GM12878 (cell line): ENCODE data around the gene MFSD1. TPM values are rescaled to one million over a fixed set of nuclear protein-coding genes. Genes with fewer than 3 reads are reported as not detected.

ENCODE experiments used
- ATAC-seq: fragments of 200-7000 bp; cut with Tn5 transposase; 3 replicates; pipeline ENCODE4 v1.9.1; 2020; ENCODE audit warnings: mild to moderate bottlenecking, moderate library complexity
- BruUV-seq: library from RNA; stranded (reverse); fragments of 400-500 nt; replicated peaks from 2 replicates; lab custom pipeline; 2021; lab: Mats Ljungman, UMichigan
- CTCF ChIA-PET: fragments of 300-600 bp; sonication (Branson Sonifier 250); formaldehyde crosslinking; extraction: SDS; loops from one replicate; lab custom pipeline; 2021; ENCODE audit warnings: inconsistent platforms; lab: Yijun Ruan, JAX
- POLR2A ChIA-PET: fragments of 350-600 bp; formaldehyde crosslinking; extraction: SDS; loops from one replicate; lab custom pipeline; 2021; ENCODE audit warnings: inconsistent platforms; lab: Charles Lee
- RAD21 ChIA-PET: fragments of 300-600 bp; sonication (Branson Sonifier 250); formaldehyde crosslinking; loops from one replicate; lab custom pipeline; 2023; ENCODE audit warnings: antibody characterized with exemption; ENCODE audit not compliant: unreplicated experiment; lab: Charles Lee
- SMC1A ChIA-PET: fragments of 300-600 bp; sonication (Branson Sonifier 250); formaldehyde crosslinking; loops from one replicate; lab custom pipeline; 2023; ENCODE audit not compliant: unreplicated experiment, uncharacterized antibody; lab: Charles Lee
- DNase-seq: peaks from one replicate; pipeline ENCODE4 v3.0.0-alpha.2; 2011; ENCODE audit warnings: low read depth, low spot score
- FAIRE-seq: peaks from 3 replicates; lab custom pipeline; 2011; peaks lifted over from hg19 to GRCh38; lab: Jason Lieb, UNC
- H2AFZ ChIP-seq: 2 replicates; pipeline ENCODE4 v1.6.0; 2011; ENCODE audit warnings: low read depth, low read length, control low read depth; ENCODE audit not compliant: control insufficient read depth
- H3K27ac ChIP-seq: 2 replicates; pipeline ENCODE4 v1.5.1; 2011; ENCODE audit warnings: control low read depth; ENCODE audit not compliant: control insufficient read depth, insufficient read depth
- H3K27me3 ChIP-seq, 2 experiments: replicated peaks in 1 of 2; 2 replicates each; pipeline versions ENCODE4 v1.6.0 to v1.6.1; 2011; ENCODE audit warnings: low read length in 1 of 2; ENCODE audit not compliant: control insufficient read depth in 2 of 2, insufficient read depth in 2 of 2
- H3K36me3 ChIP-seq, 2 experiments: 2 replicates each; pipeline ENCODE4 v1.5.1; 2011; ENCODE audit warnings: low read length in 1 of 2; ENCODE audit not compliant: control insufficient read depth in 2 of 2, insufficient read depth in 2 of 2
- H3K4me1 ChIP-seq: 2 replicates; pipeline ENCODE4 v1.6.1; 2011; ENCODE audit warnings: mild to moderate bottlenecking, low read length, moderate library complexity, mixed read lengths; ENCODE audit not compliant: control insufficient read depth, insufficient read depth
- H3K4me2 ChIP-seq: 2 replicates; pipeline ENCODE4 v1.6.0; 2011; ENCODE audit warnings: control low read depth; ENCODE audit not compliant: control insufficient read depth, insufficient read depth
- H3K4me3 ChIP-seq: fragments of 200-600 bp; sonication (generic); 2 replicates; pipeline ENCODE4 v1.5.1; 2016
- H3K79me2 ChIP-seq: 2 replicates; pipeline ENCODE4 v1.6.0; 2011; ENCODE audit warnings: low read length; ENCODE audit not compliant: control insufficient read depth, insufficient read depth
- H3K9ac ChIP-seq: 2 replicates; pipeline ENCODE4 v1.8.0; 2011; ENCODE audit warnings: low read length, control low read depth, mixed read lengths; ENCODE audit not compliant: control insufficient read depth, insufficient read depth
- H3K9me3 ChIP-seq: replicated peaks from 3 replicates; pipeline ENCODE4 v1.5.1; 2011; ENCODE audit warnings: mild to moderate bottlenecking, low read length; ENCODE audit not compliant: control insufficient read depth, insufficient read depth
- H4K20me1 ChIP-seq: 2 replicates; pipeline ENCODE4 v1.6.0; 2011; ENCODE audit not compliant: control insufficient read depth, insufficient read depth
- ATF3 ChIP-seq: IDR thresholded peaks from 2 replicates; pipeline ENCODE4 v1.6.1; 2011; ENCODE audit warnings: low read depth, mild to moderate bottlenecking, low read length, moderate library complexity, borderline replicate concordance; ENCODE audit errors: extremely low read depth
- BMI1 ChIP-seq: fragments of 450-650 bp; IDR thresholded peaks from 2 replicates; pipeline ENCODE4 v1.6.1; 2016; ENCODE audit warnings: mild to moderate bottlenecking, moderate library complexity, borderline replicate concordance
- BRCA1 ChIP-seq: IDR thresholded peaks from 2 replicates; pipeline ENCODE4 v1.6.1; 2011; ENCODE audit warnings: low read depth, low read length, improper control_type of control experiment
- CHD2 ChIP-seq: IDR thresholded peaks from 2 replicates; pipeline ENCODE4 v1.6.1; 2011; ENCODE audit warnings: low read depth, low read length, improper control_type of control experiment, borderline replicate concordance
- CREB1 ChIP-seq: IDR thresholded peaks from 2 replicates; pipeline ENCODE4 v1.6.1; 2012; ENCODE audit warnings: low read depth, mild to moderate bottlenecking, inconsistent platforms
- ETV6 ChIP-seq, 2 experiments: fragments of 450-650 bp in 1 of 2; IDR thresholded peaks in 1 of 2; conservative IDR thresholded peaks in 1 of 2; 2 replicates each; pipeline ENCODE4 v1.6.1; 2014; ENCODE audit warnings: antibody characterized with exemption in 1 of 2, borderline replicate concordance in 1 of 2, low read depth in 1 of 2, mild to moderate bottlenecking in 1 of 2, moderate library complexity in 1 of 2
- FOXM1 ChIP-seq: IDR thresholded peaks from 2 replicates; pipeline ENCODE4 v1.6.1; 2012; ENCODE audit warnings: low read depth, mild to moderate bottlenecking, inconsistent platforms, low read length, moderate library complexity
- IRF5 ChIP-seq: fragments of 450-650 bp; IDR thresholded peaks from 2 replicates; pipeline ENCODE4 v1.6.1; 2017; ENCODE audit warnings: borderline replicate concordance
- MEF2B ChIP-seq: fragments of 450-650 bp; IDR thresholded peaks from 2 replicates; pipeline ENCODE4 v1.6.1; 2018; ENCODE audit warnings: mild to moderate bottlenecking, moderate library complexity; ENCODE audit not compliant: partially characterized antibody, poor library complexity, severe bottlenecking
- MTA2 ChIP-seq: fragments of 450-650 bp; IDR thresholded peaks from 2 replicates; pipeline ENCODE4 v1.6.1; 2016; ENCODE audit warnings: low read depth, mild to moderate bottlenecking, moderate library complexity
- RCOR1 ChIP-seq: conservative IDR thresholded peaks from 2 replicates; pipeline ENCODE4 v1.6.1; 2012; ENCODE audit warnings: low read depth, low read length, improper control_type of control experiment
- SRF ChIP-seq, 2 experiments: IDR thresholded peaks; 2 replicates each; pipeline ENCODE4 v1.6.1; 2011; ENCODE audit warnings: low read depth in 2 of 2, low read length in 2 of 2, mild to moderate bottlenecking in 1 of 2, moderate library complexity in 1 of 2
- ZNF217 ChIP-seq: fragments of 450-650 bp; IDR thresholded peaks from 2 replicates; pipeline ENCODE4 v1.6.1; 2017; ENCODE audit warnings: antibody characterized with exemption, mild to moderate bottlenecking
- ZNF274 ChIP-seq: IDR thresholded peaks from one replicate; pipeline ENCODE4 v1.8.0; 2011; ENCODE audit not compliant: insufficient read length, insufficient read depth
- WGBS: methylation state at CpG from one replicate; pipeline ENCODE4 v1.1.6; 2016; ENCODE audit warnings: low lambda C conversion rate; ENCODE audit not compliant: insufficient replicate concordance, insufficient coverage; ENCODE audit errors: missing lambda C conversion rate; 5-methylcytosine and 5-hydroxymethylcytosine counted together
- in situ Hi-C: fragments of 300-500 bp; cut with MboI; formaldehyde crosslinking; loops from 9 replicates; pipeline ENCODE4 v1.14.3; 2018; ENCODE audit warnings: mixed read lengths
- intact Hi-C: fragments of 100-400 bp; cut with micrococcal nuclease; formaldehyde crosslinking; loops from one replicate; pipeline ENCODE4 v1.14.2; 2022; ENCODE audit not compliant: unreplicated experiment
- polyA plus RNA-seq, 11 experiments: library from polyadenylated mRNA; depleted of rRNA in 4 of 11; unstranded in 6 of 11; stranded (reverse) in 5 of 11; fragments of >200 nt; fragmentation: Nextera tagmentation in 4 of 11; fragmentation: Illumina TruSeq in 1 of 11; extraction: Ambion mirVana in 4 of 11; extraction: Trizol in 1 of 11; gene quantifications; 1 replicate in 1 of 11; 2 replicates in 10 of 11; pipeline versions ENCODE4 v1.2.1 to v1.2.3, GENCODE V29; 2011 to 2016; ENCODE audit warnings: inconsistent platforms in 2 of 11, missing spikeins in 2 of 11, low read depth in 1 of 11
- total RNA-seq, 4 experiments: library from RNA; depleted of rRNA in 3 of 4; stranded (reverse); fragments of >200 nt in 3 of 4; fragmentation: Illumina TruSeq in 1 of 4; extraction: Trizol in 1 of 4; gene quantifications; 2 replicates each; pipeline versions ENCODE4 v1.2.1 to v1.2.3, GENCODE V29; 2013 to 2021
- TF ChIP-seq, protein P1 (sequence below): fragments of 450-650 bp; IDR thresholded peaks from 2 replicates; pipeline ENCODE4 v1.6.1; 2014; ENCODE audit warnings: mild to moderate bottlenecking

MFSD1 gene
- total and polyA plus RNA-seq, 10 of the 15 experiments (the other 5 are each of a cell fraction or from before 2014, with no cell fraction given): 7.3 to 41.7 (median 28.6) TPM

- ChIA-PET SMC1A (no interaction called here), RAD21 (no interaction called here), CTCF (interaction anchor here (3.4 kb wide), 1 partner anchor 21 kb away, joined by 8 read pairs; no protein-coding TSS in a partner anchor), POLR2A (no interaction called here)
- in situ Hi-C loops (no loop called here), intact Hi-C loops (no loop called here)
- no peaks in the 10 kb centered on the region for H3K79me2 ChIP-seq
- WGBS: 67% methylated on average over 7 of the region's 7 CpGs
- BruUV-seq: no TSS peak
- ATAC-seq (no peak), FAIRE-seq (no peak), DNase-seq (no peak)
- H3K4me3 ChIP-seq: no peak overlapping the region
- no peaks in the 10 kb centered on the region for H3K27me3 ChIP-seq
- H4K20me1 ChIP-seq: no peaks in the 10 kb centered on the region
- no peaks in the 10 kb centered on the region for H3K9me3 ChIP-seq
- TF ChIP-seq BRCA1 (no peak), ZNF217 (no peak), FOXM1 (no peak), CHD2 (no peak)
- H3K27ac ChIP-seq: no peak overlapping the region
- no peaks in the 10 kb centered on the region for H3K36me3 ChIP-seq
- H3K9ac ChIP-seq: no peak overlapping the region
- H2AFZ ChIP-seq: no peak overlapping the region
- no peak overlapping the region for H3K4me2 ChIP-seq
- no peaks in the 10 kb centered on the region for H3K4me1 ChIP-seq
Measured at GRCh38 chr3:158768361-158768787, 33.5 kb upstream of the MFSD1 start.

DNA sequence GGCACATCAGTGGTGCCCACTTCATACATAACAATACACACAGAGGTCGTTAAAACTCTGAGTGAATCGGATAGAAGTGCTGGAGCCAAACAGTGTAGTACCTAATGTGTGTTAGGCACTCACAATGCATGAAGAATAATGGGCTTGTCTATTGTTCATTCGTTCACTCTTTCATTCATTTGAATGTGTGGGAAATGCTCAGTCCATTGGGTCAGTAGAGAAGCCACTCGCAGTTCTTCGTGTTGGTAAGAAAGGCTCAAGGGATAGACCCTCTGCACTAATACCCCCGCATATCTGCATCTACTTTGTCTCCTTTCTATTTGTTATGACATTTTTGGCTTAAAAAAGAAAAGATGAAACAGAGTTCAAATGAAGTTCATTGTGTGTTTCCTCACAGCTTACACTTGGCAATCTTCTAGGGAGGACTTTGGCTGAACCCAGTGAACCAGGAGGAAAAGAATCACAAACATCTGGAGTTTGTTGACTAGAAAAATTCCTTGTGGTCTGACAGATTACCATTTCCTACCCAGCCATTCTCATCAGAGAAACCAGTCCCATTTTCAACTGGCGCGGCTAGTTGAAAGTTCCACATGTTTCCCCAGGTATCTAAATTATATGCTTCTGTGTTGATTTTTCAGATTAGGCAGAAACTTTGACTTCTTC, 32.8 kb upstream of the MFSD1 start:
- WGBS: 83% methylated on average over 8 of the region's 8 CpGs
- no peak overlapping the region for H3K4me3 ChIP-seq
- H3K4me2 ChIP-seq: no peak overlapping the region
- no peaks in the 10 kb centered on the region for H4K20me1 ChIP-seq
- FAIRE-seq: no peak
- in situ Hi-C loops (no loop called here), intact Hi-C loops (no loop called here)
- no peak overlapping the region for H2AFZ ChIP-seq
- no peaks in the 10 kb centered on the region for H3K27me3 ChIP-seq
- no peaks in the 10 kb centered on the region for H3K4me1 ChIP-seq
- no peaks in the 10 kb centered on the region for H3K36me3 ChIP-seq
- SMC1A ChIA-PET: no interaction called here
- no peak for ATAC-seq
- no peak overlapping the region for H3K9ac ChIP-seq
- no peak overlapping the region for H3K27ac ChIP-seq
- no TSS peak for BruUV-seq
- CTCF ChIA-PET: no interaction called here
- H3K79me2 ChIP-seq: no peaks in the 10 kb centered on the region
- POLR2A ChIA-PET: no interaction called here
- DNase-seq: no peak
- RAD21 ChIA-PET: no interaction called here
- H3K9me3 ChIP-seq: no peaks in the 10 kb centered on the region
- TF ChIP-seq MEF2B: no peak
- TF ChIP-seq IRF5: no peak
- no peak for TF ChIP-seq RCOR1
- TF ChIP-seq SRF (IDR thresholded peaks at IDR 0.05; ENCODE audit: low read depth in 2 of 2, low read length in 2 of 2): no peak
- no peak for TF ChIP-seq BMI1
- TF ChIP-seq FOXM1: no peak
- no peak for TF ChIP-seq ETV6 (conservative IDR thresholded peaks at IDR 0.05 in 1 of 2, IDR thresholded peaks at IDR 0.05 in 1 of 2; ENCODE audit: borderline replicate concordance in 1 of 2, low read depth in 1 of 2)
- TF ChIP-seq, protein P1, sequence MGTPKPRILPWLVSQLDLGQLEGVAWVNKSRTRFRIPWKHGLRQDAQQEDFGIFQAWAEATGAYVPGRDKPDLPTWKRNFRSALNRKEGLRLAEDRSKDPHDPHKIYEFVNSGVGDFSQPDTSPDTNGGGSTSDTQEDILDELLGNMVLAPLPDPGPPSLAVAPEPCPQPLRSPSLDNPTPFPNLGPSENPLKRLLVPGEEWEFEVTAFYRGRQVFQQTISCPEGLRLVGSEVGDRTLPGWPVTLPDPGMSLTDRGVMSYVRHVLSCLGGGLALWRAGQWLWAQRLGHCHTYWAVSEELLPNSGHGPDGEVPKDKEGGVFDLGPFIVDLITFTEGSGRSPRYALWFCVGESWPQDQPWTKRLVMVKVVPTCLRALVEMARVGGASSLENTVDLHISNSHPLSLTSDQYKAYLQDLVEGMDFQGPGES: no peak
- no peak for TF ChIP-seq CREB1
- TF ChIP-seq ATF3: no peak
- TF ChIP-seq ZNF274: no peak
- TF ChIP-seq MTA2: no peak
